ENCODE data around the gene ST7. TPM values are rescaled to one million over a fixed set of nuclear protein-coding genes. Genes with fewer than 3 reads are reported as not detected.

Gene ST7
- polyA plus RNA-seq, 1 donor (not counting 4 experiments of a cell fraction or from before 2014, with no cell fraction given): 16.9 TPM

DNA sequence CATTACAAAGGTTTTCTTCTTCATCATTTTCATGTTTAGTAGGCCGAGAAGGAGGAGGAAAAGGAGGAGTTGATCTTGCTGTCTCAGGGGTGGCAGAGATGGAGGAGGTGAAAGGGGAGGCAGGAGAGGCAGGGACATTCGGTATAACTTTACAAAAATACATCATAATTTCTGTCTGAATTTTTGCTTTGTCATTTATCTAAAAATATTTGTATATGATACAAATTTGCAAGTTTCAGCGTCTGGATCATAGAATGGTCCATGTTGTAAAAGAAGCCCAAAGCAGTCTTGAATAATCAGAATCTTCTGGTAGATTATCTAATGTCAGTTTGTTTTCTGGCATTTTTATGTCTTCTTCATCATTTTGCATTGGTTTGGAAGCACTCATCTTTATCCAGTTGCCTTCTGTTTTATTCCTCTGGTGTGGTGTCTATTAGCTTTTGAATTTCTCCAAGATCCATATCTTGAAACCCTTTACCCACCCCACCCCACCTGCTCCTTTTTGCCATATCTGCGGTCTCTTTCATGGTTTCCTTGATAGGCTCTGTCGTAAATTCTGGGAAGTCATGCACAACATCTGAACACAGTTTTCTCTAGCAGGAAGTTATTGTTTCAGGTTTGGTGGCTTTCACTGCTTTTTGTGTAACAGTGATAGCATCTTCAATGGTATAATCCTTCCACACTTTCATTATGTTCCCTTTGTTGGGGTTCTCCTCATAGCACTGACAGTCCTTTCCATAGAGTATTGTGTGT lies 95.0 kb downstream of the ST7 start:
- no peak overlapping the region for H3K27ac ChIP-seq (ENCODE audit: control insufficient read depth, insufficient read depth, low read length)
- H3K4me3 ChIP-seq (ENCODE audit: control insufficient read depth in 2 of 3, extremely low read depth in 1 of 3, insufficient read depth in 2 of 3, low read depth in 1 of 3, low read length in 3 of 3): no peak overlapping the region
- dilution Hi-C loops (cut with MboI; ENCODE audit: extremely low pct_ligation_motif_present, low sequenced_read_pairs): no loop called here
- no peaks in the 10 kb centered on the region for H3K79me2 ChIP-seq (ENCODE audit: control insufficient read depth, insufficient read depth, low read length)
- H3K27me3 ChIP-seq (ENCODE audit: control insufficient read depth, extremely low read depth, insufficient read depth, low read length): no peaks in the 10 kb centered on the region
- H3K9me1 ChIP-seq (ENCODE audit: control insufficient read depth, extremely low read depth, insufficient read depth, low read length): no peaks in the 10 kb centered on the region
- no peak overlapping the region for H2AFZ ChIP-seq (ENCODE audit: control insufficient read depth, low read length)
- no peaks in the 10 kb centered on the region for H4K20me1 ChIP-seq (ENCODE audit: control insufficient read depth, extremely low read depth, insufficient read depth, low read length)
- no peaks in the 10 kb centered on the region for H3K9me3 ChIP-seq (ENCODE audit: control insufficient read depth, low read depth, low read length)
- TF ChIP-seq, protein P1, sequence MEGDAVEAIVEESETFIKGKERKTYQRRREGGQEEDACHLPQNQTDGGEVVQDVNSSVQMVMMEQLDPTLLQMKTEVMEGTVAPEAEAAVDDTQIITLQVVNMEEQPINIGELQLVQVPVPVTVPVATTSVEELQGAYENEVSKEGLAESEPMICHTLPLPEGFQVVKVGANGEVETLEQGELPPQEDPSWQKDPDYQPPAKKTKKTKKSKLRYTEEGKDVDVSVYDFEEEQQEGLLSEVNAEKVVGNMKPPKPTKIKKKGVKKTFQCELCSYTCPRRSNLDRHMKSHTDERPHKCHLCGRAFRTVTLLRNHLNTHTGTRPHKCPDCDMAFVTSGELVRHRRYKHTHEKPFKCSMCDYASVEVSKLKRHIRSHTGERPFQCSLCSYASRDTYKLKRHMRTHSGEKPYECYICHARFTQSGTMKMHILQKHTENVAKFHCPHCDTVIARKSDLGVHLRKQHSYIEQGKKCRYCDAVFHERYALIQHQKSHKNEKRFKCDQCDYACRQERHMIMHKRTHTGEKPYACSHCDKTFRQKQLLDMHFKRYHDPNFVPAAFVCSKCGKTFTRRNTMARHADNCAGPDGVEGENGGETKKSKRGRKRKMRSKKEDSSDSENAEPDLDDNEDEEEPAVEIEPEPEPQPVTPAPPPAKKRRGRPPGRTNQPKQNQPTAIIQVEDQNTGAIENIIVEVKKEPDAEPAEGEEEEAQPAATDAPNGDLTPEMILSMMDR (optimal IDR thresholded peaks at IDR 0.05 in 1 of 3, IDR thresholded peaks at IDR 0.05 in 1 of 3, conservative IDR thresholded peaks at IDR 0.05 in 1 of 3; ENCODE audit: extremely low read depth in 1 of 3, insufficient read depth in 2 of 3, low read length in 3 of 3): no peak
- TF ChIP-seq EZH2 (IDR thresholded peaks at IDR 0.05; ENCODE audit: low read length): no peak
- H3K4me2 ChIP-seq (ENCODE audit: control insufficient read depth, extremely low read depth, insufficient read depth, low read depth, low read length): no peak overlapping the region
- H3K9ac ChIP-seq (ENCODE audit: control insufficient read depth, extremely low read depth, insufficient read depth, low read length): no peak overlapping the region
- FAIRE-seq (no peak), DNase-seq (ENCODE audit: low read depth, low spot score) (no peak)
- no peaks in the 10 kb centered on the region for H3K36me3 ChIP-seq (ENCODE audit: control insufficient read depth in 2 of 2, extremely low read depth in 1 of 2, insufficient read depth in 2 of 2, low read length in 2 of 2)
- H3K4me1 ChIP-seq (ENCODE audit: control insufficient read depth, extremely low read depth, insufficient read depth, low read length): no peaks in the 10 kb centered on the region

- Histone ChIP-seq H3K9ac (ENCODE audit: control insufficient read depth, extremely low read depth, insufficient read depth, low read length) (no peak overlapping the region), H3K4me1 (ENCODE audit: control insufficient read depth, extremely low read depth, insufficient read depth, low read length) (no peaks in the 10 kb centered on the region), H3K79me2 (ENCODE audit: control insufficient read depth, insufficient read depth, low read length) (no peaks in the 10 kb centered on the region), H3K9me1 (ENCODE audit: control insufficient read depth, extremely low read depth, insufficient read depth, low read length) (no peaks in the 10 kb centered on the region), H3K27me3 (ENCODE audit: control insufficient read depth, extremely low read depth, insufficient read depth, low read length) (no peaks in the 10 kb centered on the region), H4K20me1 (ENCODE audit: control insufficient read depth, extremely low read depth, insufficient read depth, low read length) (no peaks in the 10 kb centered on the region), H2AFZ (ENCODE audit: control insufficient read depth, low read length) (no peak overlapping the region), H3K9me3 (ENCODE audit: control insufficient read depth, low read depth, low read length) (no peaks in the 10 kb centered on the region), H3K27ac (ENCODE audit: control insufficient read depth, insufficient read depth, low read length) (no peak overlapping the region), H3K4me2 (ENCODE audit: control insufficient read depth, extremely low read depth, insufficient read depth, low read depth, low read length) (no peak overlapping the region), H3K36me3 (ENCODE audit: control insufficient read depth in 2 of 2, extremely low read depth in 1 of 2, insufficient read depth in 2 of 2, low read length in 2 of 2) (no peaks in the 10 kb centered on the region), H3K4me3 (ENCODE audit: control insufficient read depth in 2 of 3, extremely low read depth in 1 of 3, insufficient read depth in 2 of 3, low read depth in 1 of 3, low read length in 3 of 3) (no peak overlapping the region)
- dilution Hi-C loops (cut with MboI; ENCODE audit: extremely low pct_ligation_motif_present, low sequenced_read_pairs): no loop called here
- no peak for DNase-seq (ENCODE audit: low read depth, low spot score)
- TF ChIP-seq, protein P1 (optimal IDR thresholded peaks at IDR 0.05 in 1 of 3, IDR thresholded peaks at IDR 0.05 in 1 of 3, conservative IDR thresholded peaks at IDR 0.05 in 1 of 3; ENCODE audit: extremely low read depth in 1 of 3, insufficient read depth in 2 of 3, low read length in 3 of 3): no peak
- FAIRE-seq: no peak
Measured at GRCh38 chr7:117048882-117049281, 95.6 kb downstream of the ST7 start.
